ENCODE results near the gene FBXW8.

FBXW8 gene

DNA sequence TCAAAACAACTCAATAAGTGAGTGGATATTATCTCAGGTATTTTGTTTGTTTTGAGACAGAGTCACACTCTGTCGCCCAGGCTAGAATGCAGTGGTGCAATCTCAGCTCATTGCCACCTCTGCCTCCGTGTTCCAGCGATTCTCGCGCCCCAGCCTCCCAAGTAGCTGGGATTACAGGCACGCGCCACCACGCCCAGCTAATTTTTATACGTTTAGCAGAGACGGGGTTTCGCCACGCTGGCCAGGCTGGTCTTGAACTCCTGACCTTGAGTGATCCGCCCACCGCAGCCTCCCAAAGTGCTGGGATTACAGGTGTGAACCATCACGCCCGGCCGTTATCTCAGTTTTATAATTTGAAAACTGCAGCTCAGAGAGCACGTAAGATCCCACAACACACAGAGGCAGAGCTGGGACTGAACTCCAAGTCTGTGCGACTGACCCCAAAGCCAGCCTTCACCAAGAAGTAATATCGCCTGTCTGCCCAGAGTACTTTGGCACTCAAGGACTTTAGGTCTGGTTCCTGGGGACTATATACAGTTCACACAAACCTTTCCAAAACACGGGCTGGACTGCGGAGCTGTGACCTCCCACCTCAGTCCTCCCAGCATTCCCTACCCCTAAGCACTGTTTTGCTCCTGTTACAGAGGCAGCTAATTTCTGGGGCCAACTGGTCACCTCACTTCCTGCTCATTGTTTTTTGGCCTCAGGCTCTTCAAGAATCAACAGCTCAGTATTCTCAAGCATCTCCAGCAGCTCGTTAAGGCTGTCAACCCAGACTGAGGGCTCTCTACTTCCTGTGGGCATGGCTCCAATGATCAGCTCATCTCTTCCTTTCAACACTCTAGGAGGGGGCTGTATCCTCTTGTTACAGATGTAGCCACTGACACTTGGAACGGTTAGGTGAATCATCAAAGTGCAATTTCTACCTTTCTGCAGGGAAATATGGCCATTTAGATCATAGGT, 165.9 kb downstream of the FBXW8 start:
- TF ChIP-seq, protein P1, sequence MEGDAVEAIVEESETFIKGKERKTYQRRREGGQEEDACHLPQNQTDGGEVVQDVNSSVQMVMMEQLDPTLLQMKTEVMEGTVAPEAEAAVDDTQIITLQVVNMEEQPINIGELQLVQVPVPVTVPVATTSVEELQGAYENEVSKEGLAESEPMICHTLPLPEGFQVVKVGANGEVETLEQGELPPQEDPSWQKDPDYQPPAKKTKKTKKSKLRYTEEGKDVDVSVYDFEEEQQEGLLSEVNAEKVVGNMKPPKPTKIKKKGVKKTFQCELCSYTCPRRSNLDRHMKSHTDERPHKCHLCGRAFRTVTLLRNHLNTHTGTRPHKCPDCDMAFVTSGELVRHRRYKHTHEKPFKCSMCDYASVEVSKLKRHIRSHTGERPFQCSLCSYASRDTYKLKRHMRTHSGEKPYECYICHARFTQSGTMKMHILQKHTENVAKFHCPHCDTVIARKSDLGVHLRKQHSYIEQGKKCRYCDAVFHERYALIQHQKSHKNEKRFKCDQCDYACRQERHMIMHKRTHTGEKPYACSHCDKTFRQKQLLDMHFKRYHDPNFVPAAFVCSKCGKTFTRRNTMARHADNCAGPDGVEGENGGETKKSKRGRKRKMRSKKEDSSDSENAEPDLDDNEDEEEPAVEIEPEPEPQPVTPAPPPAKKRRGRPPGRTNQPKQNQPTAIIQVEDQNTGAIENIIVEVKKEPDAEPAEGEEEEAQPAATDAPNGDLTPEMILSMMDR (IDR thresholded peaks at IDR 0.05; ENCODE audit: insufficient read depth, low read length) = no peak
- TF ChIP-seq SPI1 (IDR thresholded peaks at IDR 0.05; ENCODE audit: borderline replicate concordance, low read depth) = no peak
- TF ChIP-seq GABPA (IDR thresholded peaks at IDR 0.05; ENCODE audit: low read depth) = no peak
- TF ChIP-seq POLR2AphosphoS5 (IDR thresholded peaks at IDR 0.05; ENCODE audit: low read depth) = no peak
- TF ChIP-seq, protein P2, sequence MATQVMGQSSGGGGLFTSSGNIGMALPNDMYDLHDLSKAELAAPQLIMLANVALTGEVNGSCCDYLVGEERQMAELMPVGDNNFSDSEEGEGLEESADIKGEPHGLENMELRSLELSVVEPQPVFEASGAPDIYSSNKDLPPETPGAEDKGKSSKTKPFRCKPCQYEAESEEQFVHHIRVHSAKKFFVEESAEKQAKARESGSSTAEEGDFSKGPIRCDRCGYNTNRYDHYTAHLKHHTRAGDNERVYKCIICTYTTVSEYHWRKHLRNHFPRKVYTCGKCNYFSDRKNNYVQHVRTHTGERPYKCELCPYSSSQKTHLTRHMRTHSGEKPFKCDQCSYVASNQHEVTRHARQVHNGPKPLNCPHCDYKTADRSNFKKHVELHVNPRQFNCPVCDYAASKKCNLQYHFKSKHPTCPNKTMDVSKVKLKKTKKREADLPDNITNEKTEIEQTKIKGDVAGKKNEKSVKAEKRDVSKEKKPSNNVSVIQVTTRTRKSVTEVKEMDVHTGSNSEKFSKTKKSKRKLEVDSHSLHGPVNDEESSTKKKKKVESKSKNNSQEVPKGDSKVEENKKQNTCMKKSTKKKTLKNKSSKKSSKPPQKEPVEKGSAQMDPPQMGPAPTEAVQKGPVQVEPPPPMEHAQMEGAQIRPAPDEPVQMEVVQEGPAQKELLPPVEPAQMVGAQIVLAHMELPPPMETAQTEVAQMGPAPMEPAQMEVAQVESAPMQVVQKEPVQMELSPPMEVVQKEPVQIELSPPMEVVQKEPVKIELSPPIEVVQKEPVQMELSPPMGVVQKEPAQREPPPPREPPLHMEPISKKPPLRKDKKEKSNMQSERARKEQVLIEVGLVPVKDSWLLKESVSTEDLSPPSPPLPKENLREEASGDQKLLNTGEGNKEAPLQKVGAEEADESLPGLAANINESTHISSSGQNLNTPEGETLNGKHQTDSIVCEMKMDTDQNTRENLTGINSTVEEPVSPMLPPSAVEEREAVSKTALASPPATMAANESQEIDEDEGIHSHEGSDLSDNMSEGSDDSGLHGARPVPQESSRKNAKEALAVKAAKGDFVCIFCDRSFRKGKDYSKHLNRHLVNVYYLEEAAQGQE (IDR thresholded peaks at IDR 0.05; ENCODE audit: insufficient replicate concordance, low read depth) = no peak
- Histone ChIP-seq H3K4me3 (replicated peaks; ENCODE audit: insufficient read depth, low read length) (no peak overlapping the region), H3K27ac (replicated peaks) (peak overlapping the region; percentile 31; the same call in 1 of the 2 replicates), H3K27me3 (ENCODE audit: insufficient read depth, poor library complexity, severe bottlenecking) (no peaks in the 10 kb centered on the region)
- no peak for DNase-seq (ENCODE audit: low read depth in 1 of 2, low spot score in 1 of 2)

DNA sequence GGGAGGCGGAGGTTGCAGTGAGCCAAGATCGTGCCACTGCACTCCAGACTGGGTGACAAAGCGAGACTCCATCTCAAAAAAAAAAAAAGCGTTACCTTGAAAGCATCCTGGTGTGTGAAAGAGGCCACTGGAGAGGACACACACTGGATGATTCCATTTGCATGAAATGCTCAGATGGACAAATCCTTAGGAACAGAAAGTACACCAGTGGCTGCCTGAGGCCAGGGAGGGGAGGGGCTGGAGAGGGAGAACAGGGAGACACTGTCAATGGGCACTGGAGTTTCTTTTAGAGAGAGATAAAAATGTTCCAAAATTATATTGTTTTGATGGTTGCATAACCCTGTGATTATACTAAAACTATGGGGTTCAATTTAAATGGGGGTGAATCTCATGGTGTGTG, 168.7 kb downstream of the FBXW8 start:
- Histone ChIP-seq H3K4me3 (replicated peaks; ENCODE audit: insufficient read depth, low read length) (no peak overlapping the region), H3K27ac (replicated peaks) (no peak overlapping the region), H3K27me3 (ENCODE audit: insufficient read depth, poor library complexity, severe bottlenecking) (no peaks in the 10 kb centered on the region)
- TF ChIP-seq GABPA (IDR thresholded peaks at IDR 0.05; ENCODE audit: low read depth) = no peak
- TF ChIP-seq POLR2AphosphoS5 (IDR thresholded peaks at IDR 0.05; ENCODE audit: low read depth) = no peak
- DNase-seq (ENCODE audit: low read depth in 1 of 2, low spot score in 1 of 2) = no peak

DNA sequence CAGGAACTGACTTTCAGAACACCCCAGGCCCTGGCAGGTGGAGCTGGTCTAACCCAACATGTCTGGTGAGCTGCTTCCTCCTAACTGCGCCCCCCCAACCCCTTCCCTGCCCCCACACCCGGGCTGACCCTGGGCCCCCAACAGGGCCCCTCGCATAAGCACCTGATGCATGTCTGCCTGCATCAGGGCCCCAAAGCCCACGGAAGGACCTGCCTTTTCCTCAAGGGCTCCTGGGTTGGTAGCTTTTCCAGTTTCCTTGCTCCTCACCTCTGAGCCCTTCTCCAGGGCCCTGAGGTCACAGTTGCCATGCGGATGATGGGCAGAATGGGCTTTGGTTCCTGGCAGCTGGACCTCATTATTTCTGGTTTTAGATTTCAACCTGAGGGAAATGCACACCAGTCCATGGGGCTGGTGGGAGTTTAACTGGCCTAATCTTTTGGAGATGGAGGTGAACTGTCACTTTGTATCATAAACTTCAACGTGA, 170.0 kb downstream of the FBXW8 start:
- DNase-seq (ENCODE audit: low read depth in 1 of 2, low spot score in 1 of 2) = no peak

More for the DNA sequence above, 170.0 kb downstream of the FBXW8 start:
- no peak overlapping the region; the same call in 1 of the 2 replicates for H3K27ac ChIP-seq (replicated peaks)
- H3K27me3 ChIP-seq (ENCODE audit: insufficient read depth, poor library complexity, severe bottlenecking) = no peaks in the 10 kb centered on the region
- TF ChIP-seq, protein P2 (IDR thresholded peaks at IDR 0.05; ENCODE audit: insufficient replicate concordance, low read depth) = no peak
- TF ChIP-seq POLR2AphosphoS5 (IDR thresholded peaks at IDR 0.05; ENCODE audit: low read depth) (no peak), GABPA (IDR thresholded peaks at IDR 0.05; ENCODE audit: low read depth) (no peak), SPI1 (IDR thresholded peaks at IDR 0.05; ENCODE audit: borderline replicate concordance, low read depth) (no peak)
- TF ChIP-seq, protein P1 (IDR thresholded peaks at IDR 0.05; ENCODE audit: insufficient read depth, low read length) = no peak
- H3K4me3 ChIP-seq (replicated peaks; ENCODE audit: insufficient read depth, low read length) = no peak overlapping the region

All from HL-60 (cell line).